GM21723 (cell line): ENCODE results near the gene OSGIN1.
"Not testable (repeated sequence)": the region's sequence is repeated elsewhere in the genome, so short reads cannot be mapped to it uniquely, and the experiment has no call there.

Source experiments
- ATAC-seq: cut with Tn5 transposase; IDR thresholded peaks from one replicate; pipeline ENCODE4 v1.9.1; 2021; ENCODE audit warnings: mild to moderate bottlenecking, moderate library complexity; ENCODE audit not compliant: unreplicated experiment

Gene OSGIN1

GRCh38 chr16:83940630-83941378, 12.2 kb upstream of the OSGIN1 start:
- ATAC-seq, result no peak

DNA sequence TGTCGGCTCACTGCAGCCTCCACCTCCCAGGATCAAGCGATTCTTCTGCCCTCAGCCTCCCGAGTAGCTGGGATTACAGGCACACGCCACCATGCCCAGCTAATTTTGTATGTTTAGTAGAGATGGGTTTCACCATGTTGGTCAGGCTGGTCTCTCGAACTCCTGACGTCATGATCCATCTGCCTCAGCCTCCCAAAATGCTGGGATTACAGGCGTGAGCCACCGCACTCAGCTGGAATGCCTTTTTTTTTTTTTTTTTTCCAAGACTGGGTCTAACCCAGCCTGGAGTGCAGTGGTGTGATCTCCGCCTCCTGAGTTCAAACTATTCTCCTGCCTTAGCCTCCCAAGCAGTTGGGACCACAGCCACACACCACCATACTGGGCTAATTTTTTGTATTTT, 11.5 kb upstream of the OSGIN1 start:
- ATAC-seq, result not testable (repeated sequence)

DNA sequence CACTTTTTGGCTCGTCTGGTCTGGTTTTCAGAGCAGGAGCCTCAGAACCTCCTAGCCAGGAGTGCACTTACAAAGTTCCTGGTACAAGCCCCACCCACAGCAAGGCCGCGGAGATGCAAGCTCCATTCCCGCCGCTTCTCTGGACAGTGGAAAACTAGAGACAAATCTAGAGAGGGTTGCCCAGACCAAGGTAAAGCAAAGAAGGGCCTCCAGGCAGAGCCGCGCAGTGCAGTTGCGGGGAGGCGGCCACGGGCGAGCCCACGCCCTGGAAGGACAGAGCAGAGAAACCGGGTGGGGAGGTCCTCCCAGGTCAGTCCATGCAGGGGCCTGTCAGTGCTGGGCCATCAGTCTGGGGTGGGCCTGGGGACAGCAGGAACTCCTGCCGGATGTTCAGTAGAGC, 11.0 kb upstream of the OSGIN1 start:
- no peak for ATAC-seq

DNA sequence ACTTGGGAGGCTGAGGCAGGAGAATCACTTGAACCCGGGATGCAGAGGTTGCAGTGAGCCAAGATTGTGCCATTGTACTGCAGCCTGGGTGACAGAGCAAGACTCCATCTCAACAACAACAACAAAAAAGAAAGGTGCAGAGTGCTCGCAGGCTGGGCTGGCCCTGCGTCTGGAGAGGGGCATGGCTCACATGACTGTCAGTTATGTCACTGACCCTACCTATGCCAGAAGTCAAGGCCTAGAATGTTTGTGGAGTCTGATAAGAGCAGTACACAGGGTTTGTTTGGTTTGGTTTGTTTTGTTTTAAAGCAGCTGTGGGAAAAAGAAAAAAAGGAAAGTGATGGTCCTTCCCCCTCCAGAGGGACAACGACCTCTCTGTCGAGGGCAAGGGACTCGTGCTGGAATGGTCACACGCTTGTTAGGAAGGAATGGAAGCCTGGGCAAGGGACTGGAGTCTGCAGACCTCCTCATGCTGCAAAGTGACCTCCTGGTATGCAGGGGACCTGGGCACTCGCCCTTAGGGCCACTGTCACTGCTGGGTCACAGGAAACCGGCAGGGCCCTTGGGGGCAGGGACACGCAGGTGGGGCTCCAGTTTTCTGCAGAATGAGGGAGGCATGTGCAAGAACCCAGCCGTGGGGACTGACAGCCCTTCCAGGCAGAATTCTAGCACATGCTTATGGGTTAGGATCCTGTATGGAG, 10.1 kb upstream of the OSGIN1 start:
- no peak for ATAC-seq

- no peak for ATAC-seq
Measured at GRCh38 chr16:83943516-83944050, 9.5 kb upstream of the OSGIN1 start.

DNA sequence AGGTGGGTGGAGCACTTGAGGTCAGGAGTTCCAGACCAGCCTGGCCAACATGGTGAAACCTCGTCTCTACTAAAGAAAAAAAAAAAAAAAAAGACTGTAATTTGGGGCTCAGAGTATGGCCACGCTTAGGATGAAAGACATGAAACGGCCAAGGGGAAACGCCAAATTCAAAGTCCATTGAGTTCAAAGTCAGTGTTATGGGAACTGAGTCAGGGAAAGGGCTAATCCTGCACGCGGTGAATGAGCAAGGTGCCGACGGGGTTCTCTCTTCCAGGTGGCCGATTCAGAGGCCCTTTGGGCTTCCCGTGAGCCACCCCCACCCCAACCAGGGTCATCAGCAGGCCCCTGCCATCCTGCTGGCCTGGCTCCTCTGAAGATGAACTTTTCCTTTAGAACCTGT, 7.5 kb upstream of the OSGIN1 start:
- ATAC-seq, result no peak

DNA sequence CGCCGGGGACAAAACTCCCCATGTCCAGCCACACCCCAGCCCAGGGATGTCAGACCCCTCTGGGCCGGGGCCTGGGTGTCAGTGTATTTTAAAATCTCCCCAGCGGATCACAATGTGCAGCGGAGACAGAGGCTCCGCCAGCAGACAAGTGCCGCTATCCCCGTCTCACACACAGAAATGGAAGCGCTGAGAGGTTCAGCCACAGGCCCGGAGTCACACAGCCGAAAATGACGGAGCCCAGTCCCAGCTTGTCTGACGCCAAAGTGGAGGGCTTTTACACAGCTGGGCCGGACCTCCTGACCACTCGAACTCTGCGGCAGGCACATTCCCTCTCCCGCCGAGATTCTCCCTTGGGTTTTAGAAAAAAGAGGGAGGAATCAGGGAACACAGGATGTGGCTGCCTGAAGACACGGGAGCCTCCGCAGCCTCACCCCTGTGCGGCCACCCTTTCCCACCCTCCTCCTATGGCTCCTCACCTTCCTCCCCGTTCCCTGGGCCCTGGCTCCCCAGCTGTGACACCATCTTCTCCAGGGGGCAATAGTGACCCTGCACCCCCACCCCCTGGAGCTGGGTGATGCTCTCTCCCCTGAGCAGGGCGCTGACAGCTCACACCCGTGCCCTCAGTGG, 6.8 kb upstream of the OSGIN1 start:
- no peak for ATAC-seq

DNA sequence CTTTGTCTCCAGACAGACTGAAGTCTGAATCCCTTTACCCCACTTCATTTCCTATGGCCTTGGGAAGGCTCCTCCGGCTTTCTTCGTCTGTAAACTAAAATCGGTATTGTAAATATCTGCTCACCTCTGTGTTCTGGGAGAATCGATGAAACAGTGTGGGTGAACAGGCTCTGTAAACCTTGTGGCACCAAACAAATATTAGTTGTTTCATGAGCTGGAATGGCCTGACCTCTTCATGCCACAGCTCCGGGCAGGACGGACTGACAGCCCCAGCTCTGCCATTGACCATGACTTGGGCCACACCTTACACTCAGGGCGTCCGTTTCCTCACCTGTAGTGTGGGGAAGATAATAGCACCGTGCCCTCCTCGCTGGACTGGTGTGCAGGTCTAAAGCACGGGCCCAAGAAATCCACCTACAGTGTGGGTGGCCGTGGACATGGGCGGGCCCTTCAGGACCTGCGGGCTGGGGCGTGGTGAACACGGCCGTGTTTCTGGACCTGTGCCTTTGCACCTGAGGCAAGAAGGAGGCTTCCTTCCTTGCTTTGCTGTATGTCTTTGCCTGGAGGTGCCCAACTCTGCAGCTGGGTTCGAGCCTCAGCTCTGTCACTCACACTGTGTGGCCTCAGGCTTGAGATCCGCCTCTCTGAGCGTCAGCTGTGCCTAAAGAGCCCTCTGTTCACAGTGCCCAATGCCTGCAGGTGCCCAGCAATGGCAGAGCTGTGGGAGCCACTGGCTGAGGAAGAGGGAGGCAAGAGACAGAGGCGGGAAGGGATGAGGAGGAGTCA, 6.1 kb upstream of the OSGIN1 start:
- ATAC-seq, result no peak

DNA sequence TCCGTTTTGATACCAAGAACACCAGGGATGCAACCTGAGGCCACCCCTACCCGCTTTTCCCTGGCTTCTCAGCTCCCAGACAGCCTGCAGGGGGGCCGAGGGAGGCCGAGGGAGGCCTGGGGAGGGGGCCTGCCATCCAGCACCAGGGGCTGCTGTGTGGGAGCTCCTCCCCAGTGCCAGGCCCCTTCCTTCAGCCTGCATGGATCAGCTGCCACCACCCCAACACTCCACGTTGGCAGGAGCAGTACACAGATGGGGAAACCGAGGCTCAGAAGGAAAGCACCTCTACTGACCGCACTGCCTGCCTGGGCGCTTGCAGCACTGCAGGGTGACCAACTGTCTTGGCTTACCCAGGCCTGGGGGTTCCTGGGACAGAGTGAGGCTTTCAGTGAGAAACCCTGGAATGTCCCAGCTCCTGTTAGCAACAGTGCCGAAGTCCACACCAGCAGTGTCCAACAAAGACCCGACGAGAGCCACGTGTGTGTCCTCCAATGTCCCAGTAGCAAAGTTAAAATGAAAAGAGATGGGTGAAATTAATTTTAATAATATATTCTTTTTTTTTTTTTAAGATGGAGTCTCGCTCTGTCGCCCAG, 5.3 kb upstream of the OSGIN1 start:
- no peak for ATAC-seq

- no peak for ATAC-seq
Measured at GRCh38 chr16:83948914-83949723, 3.9 kb upstream of the OSGIN1 start.

- ATAC-seq, result no peak
Measured at GRCh38 chr16:83949724-83950001, 3.4 kb upstream of the OSGIN1 start.

GRCh38 chr16:83950862-83951399, 2.1 kb upstream of the OSGIN1 start:
- ATAC-seq, result not testable (repeated sequence)

GRCh38 chr16:83951544-83951943, 1.5 kb upstream of the OSGIN1 start:
- no peak for ATAC-seq

- no peak for ATAC-seq
Measured at GRCh38 chr16:83952587-83952939, 477 bp upstream of the OSGIN1 start.

GRCh38 chr16:83953796-83954576, 946 bp downstream of the OSGIN1 start:
- no peak for ATAC-seq

- no peak for ATAC-seq
Measured at GRCh38 chr16:83954577-83955016, 1.6 kb downstream of the OSGIN1 start.

GRCh38 chr16:83955218-83956130, 2.4 kb downstream of the OSGIN1 start:
- ATAC-seq, result no peak
